HG02938 (cell line): ENCODE data around the gene BRCA2.
A peak's percentile ranks its signal among the peaks of the same experiment; 100 is the strongest.

Source experiments
- ATAC-seq: cut with Tn5 transposase; IDR thresholded peaks from one replicate; pipeline ENCODE4 v1.9.1; 2021; ENCODE audit warnings: mild to moderate bottlenecking, moderate library complexity; ENCODE audit not compliant: unreplicated experiment

BRCA2 gene

GRCh38 chr13:32426990-32427851 lies 111.9 kb downstream of the BRCA2 start:
- ATAC-seq: peak; percentile 10

DNA sequence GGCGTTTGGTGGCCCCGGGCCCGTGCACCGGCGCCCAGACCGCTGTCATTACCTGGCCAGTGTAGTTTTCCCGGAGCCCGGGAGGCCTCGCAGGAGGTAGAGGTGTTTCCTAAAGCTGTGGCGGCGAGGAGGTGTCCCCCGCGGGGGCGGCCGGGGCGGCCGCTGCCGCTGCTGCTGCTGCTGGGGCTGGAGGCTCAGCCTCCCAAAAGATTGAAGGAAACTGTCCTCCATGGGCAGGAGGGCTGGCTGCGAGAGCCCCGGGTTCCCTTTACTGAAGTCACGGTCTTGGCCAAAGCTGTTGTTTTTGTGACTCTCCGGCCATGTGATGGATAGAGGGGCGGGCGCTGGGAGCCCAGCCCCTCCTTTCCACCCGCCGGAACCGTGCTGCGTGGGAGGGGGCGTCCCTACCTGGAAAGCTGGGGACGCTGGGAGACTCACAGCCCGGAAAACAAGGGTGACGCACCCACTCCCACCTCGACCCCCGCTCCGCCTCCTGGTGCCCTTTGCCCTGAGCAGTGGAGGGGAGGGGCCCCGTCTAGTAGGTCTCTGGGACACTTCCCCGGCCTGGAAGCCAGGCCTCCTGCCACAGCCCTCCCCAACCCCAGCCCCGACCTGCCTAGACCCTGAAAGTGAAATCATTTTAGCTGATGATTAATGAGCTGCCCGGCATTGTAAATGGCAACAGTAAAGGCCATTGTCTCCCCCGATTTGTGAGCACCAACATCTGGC lies 112.7 kb downstream of the BRCA2 start, which contains the start of gene N4BP2L1:
TSS of gene N4BP2L1 (minus strand) at position 279 of the 729 bp plus-strand sequence. CDS start at position 231, 48 bp downstream.
- peak; percentile 64 for ATAC-seq

DNA sequence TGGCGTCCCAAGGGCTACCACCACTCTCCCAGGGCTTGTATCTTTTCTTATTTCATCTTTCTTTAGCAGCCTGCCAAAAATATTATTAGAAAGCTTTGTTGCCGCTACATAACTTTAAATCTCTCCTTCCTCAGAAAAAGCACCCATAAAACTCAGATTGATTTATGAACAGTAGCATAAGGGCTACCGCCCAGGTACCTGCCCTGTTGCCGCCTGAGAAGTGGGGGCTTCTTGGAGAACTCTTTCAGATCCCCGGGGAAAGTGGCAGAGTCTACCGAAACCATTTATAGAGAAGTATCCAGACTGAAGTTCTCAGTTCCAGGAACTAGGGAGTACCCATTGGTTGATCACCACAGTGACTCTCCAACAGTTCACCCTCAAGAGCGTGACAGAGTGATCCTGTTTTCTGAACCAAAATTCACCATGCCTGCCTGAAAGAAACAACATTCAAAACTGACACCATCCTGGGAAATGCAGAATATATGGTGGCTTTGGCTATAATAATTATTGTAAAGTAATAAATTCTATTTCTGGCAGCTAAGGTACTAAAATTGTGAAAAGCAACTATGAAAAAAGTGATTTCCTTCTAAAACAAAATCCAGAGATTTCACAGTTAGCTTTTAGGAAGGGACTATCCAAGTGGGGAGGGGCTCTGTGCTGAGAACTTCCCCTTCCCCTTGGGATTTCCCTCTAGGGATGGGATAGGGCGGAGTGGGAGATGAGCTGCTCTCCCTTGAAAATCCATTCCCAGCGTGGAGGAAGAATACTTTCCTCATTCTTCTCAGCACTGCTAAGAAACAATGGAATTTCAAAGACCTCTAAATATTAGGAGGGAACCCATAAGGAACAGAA lies 113.5 kb downstream of the BRCA2 start:
- no peak for ATAC-seq

DNA sequence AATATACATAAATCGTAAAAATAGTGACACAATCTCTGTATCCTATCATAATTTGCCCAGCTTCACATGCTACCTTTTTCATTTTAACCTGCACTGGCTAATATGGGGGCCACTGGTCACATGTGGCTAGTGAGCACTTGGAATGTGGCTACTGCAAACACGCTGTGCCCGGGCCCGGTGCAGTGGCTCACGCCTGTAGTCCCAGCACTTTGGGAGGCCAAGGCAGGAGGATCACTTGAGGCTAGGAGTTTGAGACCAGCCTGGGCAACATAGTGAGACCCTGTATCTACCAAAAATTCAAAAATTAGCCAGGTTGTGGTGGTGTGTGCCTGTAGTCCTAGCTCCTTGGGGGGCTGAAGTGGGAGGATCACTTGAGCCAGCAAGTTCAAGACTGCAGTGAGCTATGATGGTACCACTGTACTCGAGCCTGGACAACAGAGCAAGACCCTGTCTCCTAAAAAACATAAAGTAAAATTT lies 114.2 kb downstream of the BRCA2 start:
- ATAC-seq: no peak

GRCh38 chr13:32430018-32430747 lies 114.9 kb downstream of the BRCA2 start:
- ATAC-seq: no peak

DNA sequence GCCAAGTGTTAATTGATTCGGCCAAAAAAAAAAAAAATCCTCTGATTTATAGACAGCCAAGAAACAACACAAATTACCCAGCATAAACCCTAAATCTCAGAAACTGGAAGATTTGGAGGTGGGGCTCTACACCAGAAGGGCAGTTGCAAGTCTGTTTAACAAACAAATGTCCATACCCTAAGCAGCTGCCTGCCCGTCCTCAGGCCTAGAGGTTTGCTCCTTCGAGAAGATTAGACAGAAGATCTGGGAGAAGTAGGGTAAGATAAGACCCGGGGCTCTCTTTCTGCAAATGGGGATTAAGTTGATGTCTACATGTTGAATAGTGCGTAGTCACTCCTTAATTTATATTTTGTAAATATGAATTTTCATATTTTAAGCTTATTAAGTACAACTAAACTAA lies 116.1 kb downstream of the BRCA2 start:
- ATAC-seq: no peak

DNA sequence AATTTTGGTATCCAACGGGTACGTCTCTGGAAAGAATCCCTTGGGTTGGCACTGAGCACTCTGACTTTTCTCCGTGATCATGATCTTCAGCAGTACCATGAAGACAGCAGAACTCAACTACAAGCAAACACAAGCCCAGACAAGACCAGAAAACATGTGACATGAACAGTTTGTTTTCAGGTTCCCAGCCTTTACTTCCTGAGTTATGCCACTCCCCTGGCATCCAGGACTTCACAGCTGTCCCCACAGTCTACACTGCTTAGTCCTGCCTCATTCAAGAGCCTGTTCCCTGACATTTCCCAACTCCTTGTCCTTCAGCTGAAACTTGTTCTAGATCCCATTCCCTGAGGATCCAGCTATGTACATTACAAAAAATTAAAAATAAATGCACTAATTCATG lies 117.5 kb downstream of the BRCA2 start:
- no peak for ATAC-seq

DNA sequence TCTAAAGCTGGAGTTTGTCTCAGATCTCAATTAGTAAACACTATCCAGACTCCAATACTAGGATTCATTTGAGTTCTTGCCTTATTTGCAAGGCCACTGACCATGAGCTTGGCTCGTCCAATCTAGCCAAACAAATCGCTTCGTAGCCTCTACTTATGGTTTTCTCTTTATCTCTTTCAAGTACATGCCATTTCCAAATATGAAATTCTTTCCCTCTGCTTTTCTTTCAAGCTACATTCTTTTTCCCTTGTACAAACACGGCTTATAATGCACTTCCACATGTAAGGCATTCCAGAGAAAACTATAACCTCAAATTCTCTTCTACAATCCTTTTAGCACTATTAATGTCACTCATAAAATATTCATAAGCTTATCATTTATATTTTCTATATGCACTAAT lies 123.6 kb downstream of the BRCA2 start:
- no peak for ATAC-seq

DNA sequence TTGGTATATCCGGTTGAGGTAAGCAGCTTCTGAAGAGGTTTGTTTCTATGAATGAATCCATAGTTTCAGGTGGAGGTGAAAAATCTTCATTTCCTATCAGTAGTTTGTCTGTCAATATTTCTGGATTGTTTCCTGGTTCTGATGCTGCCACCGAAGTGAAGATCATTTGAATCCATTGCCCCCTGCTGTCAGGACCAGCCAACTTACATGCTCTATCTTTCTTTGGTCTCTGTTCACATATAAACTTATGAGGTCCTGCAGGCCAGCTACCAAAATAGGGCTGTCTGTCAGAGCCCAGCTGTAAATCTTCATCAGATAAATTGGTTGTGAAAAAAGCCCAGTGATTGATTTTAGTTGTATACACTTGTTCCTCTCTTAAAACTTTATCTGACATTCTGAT lies 127.8 kb downstream of the BRCA2 start:
- ATAC-seq: peak; percentile 64

DNA sequence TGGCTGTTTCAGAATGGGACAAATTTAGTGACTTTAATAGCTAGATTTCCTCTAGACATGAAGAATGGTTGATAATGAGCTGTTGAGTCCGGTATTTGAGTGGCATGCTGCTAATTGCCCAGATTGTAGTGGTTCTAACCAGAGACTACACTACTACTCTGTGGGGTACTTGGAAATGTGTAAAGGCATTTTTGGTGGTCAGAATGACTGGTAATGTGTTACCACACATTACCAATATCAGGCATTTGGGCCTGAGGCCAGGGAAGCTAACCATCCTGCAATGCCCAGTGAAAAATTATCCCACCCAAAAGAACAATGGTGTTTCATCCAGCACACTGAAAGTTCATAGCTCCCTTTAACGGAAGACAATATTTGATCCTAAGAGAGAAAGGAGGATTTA lies 130.2 kb downstream of the BRCA2 start:
- ATAC-seq: no peak

DNA sequence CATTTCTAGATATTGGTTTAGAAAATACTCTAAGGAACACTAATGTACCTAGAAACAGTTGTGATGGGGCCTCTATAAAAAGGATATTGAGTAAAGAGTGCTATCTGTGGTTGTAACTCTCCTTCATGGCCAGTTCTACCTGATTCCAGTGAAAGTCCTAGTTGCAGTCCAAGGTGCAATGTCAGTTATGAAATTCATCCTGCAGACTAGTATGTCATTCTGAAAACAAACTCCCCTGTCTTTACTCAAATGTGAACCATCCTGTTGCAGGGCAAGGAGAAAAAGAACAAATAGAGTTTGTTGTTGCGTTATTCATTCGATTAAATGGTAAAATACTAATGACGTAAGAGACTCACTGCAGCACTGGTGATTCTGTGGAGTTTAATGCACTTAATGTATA lies 130.9 kb downstream of the BRCA2 start:
- ATAC-seq: no peak

DNA sequence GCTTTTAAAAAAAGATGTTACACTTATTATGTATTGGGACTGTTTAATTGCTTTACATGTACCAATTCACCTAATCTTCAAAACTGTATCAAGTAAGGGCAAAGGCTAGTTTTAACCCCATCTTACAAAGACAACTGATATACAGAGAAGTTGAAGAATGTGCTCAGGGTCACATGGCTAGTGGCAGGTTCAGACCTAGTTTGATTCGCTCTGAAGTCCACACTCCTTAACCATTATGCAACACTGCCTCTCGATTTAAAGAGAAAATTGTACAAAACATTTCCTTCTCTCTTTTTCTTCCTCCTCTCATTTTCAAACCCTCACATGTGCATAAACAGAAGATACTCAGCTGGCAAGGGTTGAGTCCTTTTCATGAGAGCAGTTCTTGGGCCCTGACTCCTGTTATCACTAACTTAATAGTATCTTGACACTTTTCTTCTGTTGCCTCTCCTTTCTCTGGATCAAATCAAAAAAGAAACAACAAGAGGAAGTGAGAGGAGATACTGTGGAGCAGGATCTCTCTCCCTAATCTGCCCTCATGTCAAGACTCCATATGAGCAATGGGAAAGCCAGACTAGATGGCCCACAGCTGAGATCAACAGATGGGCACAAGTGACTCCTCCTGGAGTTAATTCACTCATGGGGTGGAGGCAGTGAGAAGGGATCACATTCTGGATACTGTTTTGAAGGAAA lies 131.6 kb downstream of the BRCA2 start:
- no peak for ATAC-seq

DNA sequence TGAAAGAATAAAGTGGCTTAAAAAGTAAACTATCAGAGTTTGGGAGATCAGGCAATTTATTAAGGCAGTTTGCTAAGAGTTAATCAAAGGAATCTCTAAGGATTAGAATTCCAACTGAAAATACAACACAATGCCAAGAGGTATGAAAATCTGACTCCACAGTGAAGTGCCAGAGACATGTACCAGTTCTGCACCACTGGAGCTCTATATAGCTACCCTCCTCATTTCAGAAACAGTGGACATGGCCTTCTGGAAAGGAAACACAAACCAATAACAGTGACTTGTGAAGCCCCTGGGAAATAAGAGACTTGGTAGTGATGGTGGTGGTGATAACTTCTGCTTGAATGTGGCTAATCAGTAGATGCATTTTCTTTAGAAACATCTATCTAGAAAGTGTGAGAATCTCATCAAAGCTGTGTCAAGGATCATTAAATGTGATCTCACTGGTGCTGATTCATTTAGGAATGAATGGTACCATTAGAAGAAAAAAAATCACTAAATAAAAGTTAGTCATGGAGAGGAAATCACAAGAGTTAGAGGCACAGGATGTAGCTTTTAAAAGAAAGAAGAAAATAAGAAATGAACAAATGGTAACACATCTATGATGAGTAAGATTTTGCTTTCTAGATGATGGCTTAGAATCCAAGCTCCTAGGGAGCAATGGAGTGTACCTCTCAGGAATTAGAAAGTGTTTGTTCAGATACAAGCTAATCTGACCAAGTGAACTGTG lies 132.8 kb downstream of the BRCA2 start:
- no peak for ATAC-seq

GRCh38 chr13:32448972-32449371 lies 133.7 kb downstream of the BRCA2 start:
- no peak for ATAC-seq
